D721Med (cell line): ENCODE results near the gene BTC.

ENCODE experiments used
- DNase-seq: peaks from one replicate; pipeline ENCODE4 v3.0.0; 2011; ENCODE audit warnings: low spot score; ENCODE audit not compliant: insufficient read length
- FAIRE-seq: peaks from 2 replicates; lab custom pipeline; 2011; peaks lifted over from hg19 to GRCh38; lab: Jason Lieb, UNC
- TF ChIP-seq, protein P1 (sequence below): IDR thresholded peaks from 2 replicates; pipeline ENCODE4 v1.5.1; 2012; ENCODE audit warnings: mild to moderate bottlenecking, control low read depth; ENCODE audit not compliant: insufficient read depth; ENCODE audit errors: missing control alignments

Gene BTC

DNA sequence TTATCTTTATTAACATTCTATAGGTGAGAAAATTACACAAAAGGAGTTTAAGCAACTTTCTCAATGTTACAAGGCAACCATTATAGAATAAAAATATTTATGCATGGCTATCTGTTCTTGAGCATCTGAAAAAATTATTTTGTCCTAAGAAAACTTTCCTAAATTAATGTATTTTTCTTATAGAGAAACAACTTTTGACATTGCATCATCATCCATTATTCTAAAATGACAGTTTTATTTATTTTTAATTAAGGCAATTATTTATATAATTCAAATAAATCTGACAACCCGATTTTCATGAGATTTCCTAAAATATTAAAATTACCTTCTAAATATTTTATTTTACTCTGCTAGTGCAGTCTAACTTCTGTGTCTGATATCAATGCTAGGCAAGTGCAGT, 4.8 kb downstream of the BTC start:
- no peak for FAIRE-seq
- TF ChIP-seq, protein P1, sequence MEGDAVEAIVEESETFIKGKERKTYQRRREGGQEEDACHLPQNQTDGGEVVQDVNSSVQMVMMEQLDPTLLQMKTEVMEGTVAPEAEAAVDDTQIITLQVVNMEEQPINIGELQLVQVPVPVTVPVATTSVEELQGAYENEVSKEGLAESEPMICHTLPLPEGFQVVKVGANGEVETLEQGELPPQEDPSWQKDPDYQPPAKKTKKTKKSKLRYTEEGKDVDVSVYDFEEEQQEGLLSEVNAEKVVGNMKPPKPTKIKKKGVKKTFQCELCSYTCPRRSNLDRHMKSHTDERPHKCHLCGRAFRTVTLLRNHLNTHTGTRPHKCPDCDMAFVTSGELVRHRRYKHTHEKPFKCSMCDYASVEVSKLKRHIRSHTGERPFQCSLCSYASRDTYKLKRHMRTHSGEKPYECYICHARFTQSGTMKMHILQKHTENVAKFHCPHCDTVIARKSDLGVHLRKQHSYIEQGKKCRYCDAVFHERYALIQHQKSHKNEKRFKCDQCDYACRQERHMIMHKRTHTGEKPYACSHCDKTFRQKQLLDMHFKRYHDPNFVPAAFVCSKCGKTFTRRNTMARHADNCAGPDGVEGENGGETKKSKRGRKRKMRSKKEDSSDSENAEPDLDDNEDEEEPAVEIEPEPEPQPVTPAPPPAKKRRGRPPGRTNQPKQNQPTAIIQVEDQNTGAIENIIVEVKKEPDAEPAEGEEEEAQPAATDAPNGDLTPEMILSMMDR, result no peak

DNA sequence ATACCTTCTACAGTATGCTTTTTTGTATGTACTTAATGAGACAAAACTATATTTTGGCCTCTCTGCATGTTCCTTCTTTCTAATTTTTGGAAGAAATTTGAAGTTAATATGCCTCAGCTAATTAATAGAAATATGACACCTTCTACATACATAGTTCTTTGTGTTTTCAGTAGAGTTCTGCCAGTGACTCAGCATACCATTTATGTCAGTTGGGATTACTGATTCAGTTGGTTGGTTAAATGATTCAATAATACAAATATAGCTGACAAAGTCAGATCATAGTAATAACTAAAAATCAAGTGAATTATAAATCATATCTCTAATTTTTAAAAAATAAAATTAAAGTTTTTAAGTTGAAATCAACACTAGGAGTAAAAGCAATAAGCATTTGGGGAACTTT, 16.8 kb downstream of the BTC start:
- FAIRE-seq (no peak), DNase-seq (no peak)
- TF ChIP-seq, protein P1, result no peak

More for the DNA sequence above, 4.8 kb downstream of the BTC start:
- DNase-seq, result no peak

DNA sequence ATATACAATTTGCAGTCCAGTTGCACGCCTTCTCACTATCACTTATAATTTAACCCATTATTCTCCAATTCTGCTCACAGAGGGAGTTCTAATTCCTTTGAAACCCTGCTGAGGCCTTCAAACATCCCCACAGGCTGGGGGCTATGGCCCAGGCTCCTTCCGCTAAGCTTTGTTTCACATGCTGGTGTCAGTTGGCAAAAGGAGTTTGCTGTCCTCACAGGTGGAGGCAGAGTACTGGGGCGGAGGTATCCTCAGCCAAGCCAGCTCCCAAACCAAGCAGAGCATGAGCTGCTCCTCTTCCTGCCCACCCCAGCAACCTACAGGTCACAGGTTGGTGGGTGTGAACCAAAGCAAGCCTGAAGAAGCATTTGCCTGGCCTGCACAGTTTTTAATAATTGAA, 21.5 kb downstream of the BTC start:
- TF ChIP-seq, protein P1, result no peak
- DNase-seq (no peak), FAIRE-seq (no peak)

DNA sequence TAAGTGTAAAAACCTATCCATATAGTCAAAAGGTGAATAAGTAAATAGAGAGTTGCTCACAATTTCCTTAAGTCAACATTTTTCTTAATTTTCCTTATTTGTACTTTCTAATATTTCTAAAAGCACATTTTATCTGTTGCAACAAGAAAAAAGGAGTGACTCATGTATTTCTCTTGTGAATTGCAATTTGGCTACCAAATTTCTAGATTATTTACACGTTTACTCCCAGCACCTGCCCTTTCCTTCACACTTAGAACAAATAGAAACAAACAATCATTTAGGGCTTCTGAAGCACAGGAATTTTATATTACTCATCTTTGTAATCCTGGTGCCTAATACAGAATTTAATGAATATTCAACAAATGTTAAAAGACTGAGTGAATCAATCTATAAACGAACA, 22.2 kb downstream of the BTC start:
- TF ChIP-seq, protein P1, result no peak
- FAIRE-seq, result no peak

DNA sequence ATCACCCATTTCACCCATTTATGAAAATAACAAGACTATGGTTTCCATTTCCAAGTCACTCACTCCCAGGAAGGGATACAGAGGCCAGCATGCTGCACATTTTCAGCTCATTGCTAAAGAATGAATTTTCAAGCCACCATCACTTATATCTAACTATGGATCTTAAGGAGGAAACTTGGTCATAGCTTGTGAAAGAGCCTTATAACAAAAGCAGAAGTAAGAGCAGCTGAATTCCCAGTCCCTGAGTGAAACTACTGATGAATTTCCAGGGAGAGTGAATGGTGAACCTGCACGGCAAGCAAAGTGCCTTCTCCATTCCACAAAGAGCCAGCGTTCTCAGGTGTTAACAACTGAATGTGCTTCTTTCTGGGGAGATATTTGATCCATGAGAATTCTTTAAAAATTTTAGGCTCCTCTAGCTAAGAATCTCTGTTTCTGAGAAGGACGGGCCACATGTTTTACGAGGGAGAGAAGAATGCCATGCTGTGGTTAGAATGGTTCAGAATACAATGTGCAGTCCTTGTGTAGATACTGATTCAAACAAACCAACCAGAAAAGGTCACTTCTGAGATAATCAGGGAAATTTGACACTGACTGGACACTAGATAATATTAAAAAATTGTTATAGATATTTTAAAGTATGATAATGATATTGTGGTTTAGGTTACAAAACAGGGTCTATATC, 24.0 kb downstream of the BTC start:
- no peak for FAIRE-seq

More for the DNA sequence above, 22.2 kb downstream of the BTC start:
- DNase-seq, result no peak

DNA sequence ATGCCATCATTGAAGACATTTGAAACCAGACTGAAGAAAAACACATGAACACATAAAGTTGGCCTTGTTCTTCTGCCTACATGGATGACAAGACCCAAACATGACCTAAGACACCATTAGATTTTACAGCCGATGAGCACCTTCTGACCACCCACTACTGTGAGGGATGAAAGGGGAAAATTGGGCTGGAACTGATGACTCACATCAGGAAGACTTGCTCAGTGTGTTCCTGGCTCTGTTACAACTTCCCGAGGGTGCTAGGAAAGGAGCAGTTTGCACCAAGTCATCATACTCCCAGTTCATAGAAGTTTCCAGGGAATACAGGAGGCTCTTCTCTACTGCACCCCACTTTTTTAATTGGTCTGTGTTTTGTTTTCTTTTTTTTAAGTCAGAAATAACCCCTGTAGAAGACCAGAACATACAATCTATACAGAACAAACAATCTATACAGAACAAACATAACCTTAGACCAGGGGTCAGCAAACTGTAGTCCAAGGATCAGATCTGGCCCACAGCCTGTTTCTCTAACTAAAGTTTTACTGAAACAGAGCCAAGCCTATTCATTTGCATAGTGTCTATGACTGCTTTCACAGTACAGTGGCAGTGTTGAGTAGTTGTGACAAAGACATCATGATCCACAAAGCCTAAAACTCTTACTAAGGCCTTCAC, 25.3 kb downstream of the BTC start:
- TF ChIP-seq, protein P1, result no peak

More for the DNA sequence above, 24.0 kb downstream of the BTC start:
- TF ChIP-seq, protein P1, result no peak
- no peak for DNase-seq

DNA sequence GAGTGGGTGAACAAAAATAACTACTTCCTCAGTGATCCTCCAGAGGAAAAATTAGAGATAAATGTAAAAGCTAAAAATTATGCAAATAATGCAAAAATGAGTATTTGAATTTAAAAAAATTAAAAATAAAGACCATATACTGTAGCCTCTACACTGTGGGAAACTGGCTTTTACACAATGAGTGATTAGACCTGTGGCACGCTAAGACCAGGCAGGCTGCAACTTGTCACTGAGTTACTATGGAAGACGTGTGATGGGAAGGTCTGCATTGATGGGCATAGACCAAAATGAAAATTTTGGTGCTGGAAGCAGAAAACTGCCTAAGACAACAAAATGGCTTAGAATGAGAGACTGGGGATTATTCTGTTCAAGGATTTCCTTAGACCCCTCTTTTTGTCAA, 30.2 kb downstream of the BTC start:
- TF ChIP-seq, protein P1, result no peak
- no peak for DNase-seq
- no peak for FAIRE-seq

More for the DNA sequence above, 25.3 kb downstream of the BTC start:
- no peak for FAIRE-seq
- no peak for DNase-seq
